ENCODE results near the gene CGA.

CGA gene

GRCh38 chr6:87110636-87111035 is 15.7 kb upstream of the CGA start:
- Histone ChIP-seq H3K36me3 (ENCODE audit: control insufficient read depth, insufficient read depth, low read length) (no peaks in the 10 kb centered on the region), H3K4me1 (ENCODE audit: control insufficient read depth, insufficient read depth, low read length) (peaks cover 10% of the 10 kb centered on the region), H3K4me3 (ENCODE audit: low read depth, low read length) (no peak overlapping the region), H3K27me3 (ENCODE audit: control insufficient read depth, insufficient read depth, low read length) (no peaks in the 10 kb centered on the region), H3K9ac (ENCODE audit: low read length) (no peak overlapping the region), H3K27ac (ENCODE audit: low read depth, low read length) (no peak overlapping the region), H3K9me3 (ENCODE audit: control insufficient read depth, insufficient read depth, low read depth, low read length) (no peaks in the 10 kb centered on the region)

GRCh38 chr6:87105823-87106222 is 10.9 kb upstream of the CGA start:
- no peak overlapping the region for H3K27ac ChIP-seq (ENCODE audit: low read depth, low read length)
- no peaks in the 10 kb centered on the region for H3K27me3 ChIP-seq (ENCODE audit: control insufficient read depth, insufficient read depth, low read length)
- H3K4me1 ChIP-seq (ENCODE audit: control insufficient read depth, insufficient read depth, low read length) = no peaks in the 10 kb centered on the region
- H3K4me3 ChIP-seq (ENCODE audit: low read depth, low read length) = no peak overlapping the region
- no peaks in the 10 kb centered on the region for H3K36me3 ChIP-seq (ENCODE audit: control insufficient read depth, insufficient read depth, low read length)
- no peak overlapping the region for H3K9ac ChIP-seq (ENCODE audit: low read length)
- H3K9me3 ChIP-seq (ENCODE audit: control insufficient read depth, insufficient read depth, low read depth, low read length) = no peaks in the 10 kb centered on the region

- H3K9me3 ChIP-seq (ENCODE audit: control insufficient read depth, insufficient read depth, low read depth, low read length) = no peaks in the 10 kb centered on the region
- H3K27ac ChIP-seq (ENCODE audit: low read depth, low read length) = no peak overlapping the region
- H3K4me3 ChIP-seq (ENCODE audit: low read depth, low read length) = no peak overlapping the region
- H3K36me3 ChIP-seq (ENCODE audit: control insufficient read depth, insufficient read depth, low read length) = no peaks in the 10 kb centered on the region
- H3K9ac ChIP-seq (ENCODE audit: low read length) = no peak overlapping the region
- no peaks in the 10 kb centered on the region for H3K27me3 ChIP-seq (ENCODE audit: control insufficient read depth, insufficient read depth, low read length)
- H3K4me1 ChIP-seq (ENCODE audit: control insufficient read depth, insufficient read depth, low read length) = no peaks in the 10 kb centered on the region
Observed at GRCh38 chr6:87104667-87105066, 9.8 kb upstream of the CGA start.

GRCh38 chr6:87103977-87104601 is 9.2 kb upstream of the CGA start:
- H3K9me3 ChIP-seq (ENCODE audit: control insufficient read depth, insufficient read depth, low read depth, low read length) = no peaks in the 10 kb centered on the region
- no peaks in the 10 kb centered on the region for H3K4me1 ChIP-seq (ENCODE audit: control insufficient read depth, insufficient read depth, low read length)
- no peak overlapping the region for H3K27ac ChIP-seq (ENCODE audit: low read depth, low read length)
- no peaks in the 10 kb centered on the region for H3K27me3 ChIP-seq (ENCODE audit: control insufficient read depth, insufficient read depth, low read length)
- no peak overlapping the region for H3K9ac ChIP-seq (ENCODE audit: low read length)
- H3K4me3 ChIP-seq (ENCODE audit: low read depth, low read length) = no peak overlapping the region
- no peaks in the 10 kb centered on the region for H3K36me3 ChIP-seq (ENCODE audit: control insufficient read depth, insufficient read depth, low read length)

GRCh38 chr6:87102151-87102621 is 7.3 kb upstream of the CGA start:
- Histone ChIP-seq H3K27me3 (ENCODE audit: control insufficient read depth, insufficient read depth, low read length) (no peaks in the 10 kb centered on the region), H3K27ac (ENCODE audit: low read depth, low read length) (no peak overlapping the region), H3K9ac (ENCODE audit: low read length) (no peak overlapping the region), H3K36me3 (ENCODE audit: control insufficient read depth, insufficient read depth, low read length) (no peaks in the 10 kb centered on the region), H3K4me3 (ENCODE audit: low read depth, low read length) (no peak overlapping the region), H3K4me1 (ENCODE audit: control insufficient read depth, insufficient read depth, low read length) (no peaks in the 10 kb centered on the region), H3K9me3 (ENCODE audit: control insufficient read depth, insufficient read depth, low read depth, low read length) (no peaks in the 10 kb centered on the region)

- H3K36me3 ChIP-seq (ENCODE audit: control insufficient read depth, insufficient read depth, low read length) = no peaks in the 10 kb centered on the region
- H3K4me1 ChIP-seq (ENCODE audit: control insufficient read depth, insufficient read depth, low read length) = no peaks in the 10 kb centered on the region
- H3K27me3 ChIP-seq (ENCODE audit: control insufficient read depth, insufficient read depth, low read length) = no peaks in the 10 kb centered on the region
- H3K9ac ChIP-seq (ENCODE audit: low read length) = no peak overlapping the region
- H3K4me3 ChIP-seq (ENCODE audit: low read depth, low read length) = no peak overlapping the region
- H3K27ac ChIP-seq (ENCODE audit: low read depth, low read length) = no peak overlapping the region
- H3K9me3 ChIP-seq (ENCODE audit: control insufficient read depth, insufficient read depth, low read depth, low read length) = no peaks in the 10 kb centered on the region
Observed at GRCh38 chr6:87101067-87101466, 6.2 kb upstream of the CGA start.

GRCh38 chr6:87100216-87100615 is 5.3 kb upstream of the CGA start:
- Histone ChIP-seq H3K27me3 (ENCODE audit: control insufficient read depth, insufficient read depth, low read length) (no peaks in the 10 kb centered on the region), H3K9ac (ENCODE audit: low read length) (no peak overlapping the region), H3K27ac (ENCODE audit: low read depth, low read length) (no peak overlapping the region), H3K9me3 (ENCODE audit: control insufficient read depth, insufficient read depth, low read depth, low read length) (no peaks in the 10 kb centered on the region), H3K36me3 (ENCODE audit: control insufficient read depth, insufficient read depth, low read length) (no peaks in the 10 kb centered on the region), H3K4me3 (ENCODE audit: low read depth, low read length) (no peak overlapping the region), H3K4me1 (ENCODE audit: control insufficient read depth, insufficient read depth, low read length) (no peaks in the 10 kb centered on the region)

GRCh38 chr6:87099472-87099871 is 4.6 kb upstream of the CGA start:
- Histone ChIP-seq H3K27ac (ENCODE audit: low read depth, low read length) (no peak overlapping the region), H3K9me3 (ENCODE audit: control insufficient read depth, insufficient read depth, low read depth, low read length) (no peaks in the 10 kb centered on the region), H3K4me1 (ENCODE audit: control insufficient read depth, insufficient read depth, low read length) (no peaks in the 10 kb centered on the region)

GRCh38 chr6:87094576-87094975 is 330 bp downstream of the CGA start:
- no peak overlapping the region for H3K27ac ChIP-seq (ENCODE audit: low read depth, low read length)
- no peak overlapping the region for H3K9ac ChIP-seq (ENCODE audit: low read length)
- no peaks in the 10 kb centered on the region for H3K4me1 ChIP-seq (ENCODE audit: control insufficient read depth, insufficient read depth, low read length)
- no peaks in the 10 kb centered on the region for H3K36me3 ChIP-seq (ENCODE audit: control insufficient read depth, insufficient read depth, low read length)
- H3K27me3 ChIP-seq (ENCODE audit: control insufficient read depth, insufficient read depth, low read length) = no peaks in the 10 kb centered on the region
- no peak overlapping the region for H3K4me3 ChIP-seq (ENCODE audit: low read depth, low read length)
- H3K9me3 ChIP-seq (ENCODE audit: control insufficient read depth, insufficient read depth, low read depth, low read length) = no peaks in the 10 kb centered on the region

More at GRCh38 chr6:87099472-87099871, 4.6 kb upstream of the CGA start:
- no peaks in the 10 kb centered on the region for H3K36me3 ChIP-seq (ENCODE audit: control insufficient read depth, insufficient read depth, low read length)
- H3K4me3 ChIP-seq (ENCODE audit: low read depth, low read length) = no peak overlapping the region
- no peaks in the 10 kb centered on the region for H3K27me3 ChIP-seq (ENCODE audit: control insufficient read depth, insufficient read depth, low read length)
- H3K9ac ChIP-seq (ENCODE audit: low read length) = no peak overlapping the region

- Histone ChIP-seq H3K9ac (ENCODE audit: low read length) (no peak overlapping the region), H3K27ac (ENCODE audit: low read depth, low read length) (no peak overlapping the region), H3K27me3 (ENCODE audit: control insufficient read depth, insufficient read depth, low read length) (no peaks in the 10 kb centered on the region), H3K9me3 (ENCODE audit: control insufficient read depth, insufficient read depth, low read depth, low read length) (no peaks in the 10 kb centered on the region), H3K4me1 (ENCODE audit: control insufficient read depth, insufficient read depth, low read length) (no peaks in the 10 kb centered on the region), H3K4me3 (ENCODE audit: low read depth, low read length) (no peak overlapping the region), H3K36me3 (ENCODE audit: control insufficient read depth, insufficient read depth, low read length) (no peaks in the 10 kb centered on the region)
Observed at GRCh38 chr6:87093651-87094050, 1.3 kb downstream of the CGA start.

GRCh38 chr6:87093199-87093598 is 1.7 kb downstream of the CGA start:
- Histone ChIP-seq H3K9me3 (ENCODE audit: control insufficient read depth, insufficient read depth, low read depth, low read length) (no peaks in the 10 kb centered on the region), H3K36me3 (ENCODE audit: control insufficient read depth, insufficient read depth, low read length) (no peaks in the 10 kb centered on the region), H3K4me3 (ENCODE audit: low read depth, low read length) (no peak overlapping the region), H3K27ac (ENCODE audit: low read depth, low read length) (no peak overlapping the region), H3K9ac (ENCODE audit: low read length) (no peak overlapping the region), H3K27me3 (ENCODE audit: control insufficient read depth, insufficient read depth, low read length) (no peaks in the 10 kb centered on the region), H3K4me1 (ENCODE audit: control insufficient read depth, insufficient read depth, low read length) (no peaks in the 10 kb centered on the region)

GRCh38 chr6:87092435-87092834 is 2.5 kb downstream of the CGA start:
- H3K9ac ChIP-seq (ENCODE audit: low read length) = no peak overlapping the region
- H3K9me3 ChIP-seq (ENCODE audit: control insufficient read depth, insufficient read depth, low read depth, low read length) = no peaks in the 10 kb centered on the region
- no peak overlapping the region for H3K4me3 ChIP-seq (ENCODE audit: low read depth, low read length)
- no peaks in the 10 kb centered on the region for H3K4me1 ChIP-seq (ENCODE audit: control insufficient read depth, insufficient read depth, low read length)
- H3K27me3 ChIP-seq (ENCODE audit: control insufficient read depth, insufficient read depth, low read length) = no peaks in the 10 kb centered on the region
- no peak overlapping the region for H3K27ac ChIP-seq (ENCODE audit: low read depth, low read length)
- no peaks in the 10 kb centered on the region for H3K36me3 ChIP-seq (ENCODE audit: control insufficient read depth, insufficient read depth, low read length)

Data from HUES6 (cell line).